ENCODE measurements around the gene ICAM3.

DNA sequence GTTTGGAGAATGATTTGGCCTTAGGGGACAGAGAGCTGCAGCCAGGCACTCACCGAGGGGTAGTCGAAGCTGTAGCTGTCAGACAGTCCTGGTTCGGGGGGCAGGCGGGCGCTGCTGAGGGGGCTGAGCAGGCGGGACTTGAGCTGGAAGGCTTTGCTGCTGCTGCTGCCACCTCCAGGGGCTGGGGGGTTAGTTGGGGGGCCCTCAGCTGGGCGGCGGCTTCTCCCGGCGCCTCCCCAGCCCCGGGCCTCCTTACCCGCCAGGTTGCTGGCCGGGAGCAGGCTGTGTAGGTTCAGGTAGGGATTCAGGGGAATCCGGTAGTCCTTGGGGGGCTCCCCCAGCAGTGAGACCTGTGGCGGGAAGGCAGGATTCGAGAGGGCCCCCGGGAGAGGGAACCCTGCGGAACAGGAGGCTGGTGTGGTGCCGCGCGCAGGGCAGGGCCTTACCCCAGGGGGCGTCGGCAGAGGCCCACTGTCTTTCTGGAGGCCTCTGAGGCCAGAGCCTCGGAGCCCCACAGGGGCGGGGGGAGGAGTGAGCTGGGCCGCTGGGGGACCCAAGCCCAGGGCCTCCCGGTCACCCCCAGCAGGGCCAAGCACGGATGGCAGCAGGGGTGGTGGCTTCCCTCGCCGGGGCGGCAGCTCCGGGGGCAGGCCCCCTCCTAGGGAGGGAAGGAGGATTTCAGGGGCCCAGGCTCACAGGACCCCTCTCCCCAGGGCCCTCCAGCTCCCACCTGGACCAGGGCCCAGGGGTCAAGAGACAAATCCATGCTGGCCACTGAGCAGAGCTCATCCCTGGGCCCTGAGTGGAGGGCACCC lies 18.6 kb downstream of the ICAM3 start:
- TF ChIP-seq CTCF (IDR thresholded peaks at IDR 0.05; ENCODE audit: poor library complexity) (no peak), EZH2phosphoT487 (IDR thresholded peaks at IDR 0.05; ENCODE audit: low read depth, severe bottlenecking, unreplicated experiment) (no peak), EZH2 (IDR thresholded peaks at IDR 0.05; ENCODE audit: borderline replicate concordance) (no peak)

Data from hepatocyte (in vitro differentiated cells).